ENCODE measurements around the gene IQCE.
"Not testable (repeated sequence)": the region's sequence is repeated elsewhere in the genome, so short reads cannot be mapped to it uniquely, and the experiment has no call there.

IQCE gene

DNA sequence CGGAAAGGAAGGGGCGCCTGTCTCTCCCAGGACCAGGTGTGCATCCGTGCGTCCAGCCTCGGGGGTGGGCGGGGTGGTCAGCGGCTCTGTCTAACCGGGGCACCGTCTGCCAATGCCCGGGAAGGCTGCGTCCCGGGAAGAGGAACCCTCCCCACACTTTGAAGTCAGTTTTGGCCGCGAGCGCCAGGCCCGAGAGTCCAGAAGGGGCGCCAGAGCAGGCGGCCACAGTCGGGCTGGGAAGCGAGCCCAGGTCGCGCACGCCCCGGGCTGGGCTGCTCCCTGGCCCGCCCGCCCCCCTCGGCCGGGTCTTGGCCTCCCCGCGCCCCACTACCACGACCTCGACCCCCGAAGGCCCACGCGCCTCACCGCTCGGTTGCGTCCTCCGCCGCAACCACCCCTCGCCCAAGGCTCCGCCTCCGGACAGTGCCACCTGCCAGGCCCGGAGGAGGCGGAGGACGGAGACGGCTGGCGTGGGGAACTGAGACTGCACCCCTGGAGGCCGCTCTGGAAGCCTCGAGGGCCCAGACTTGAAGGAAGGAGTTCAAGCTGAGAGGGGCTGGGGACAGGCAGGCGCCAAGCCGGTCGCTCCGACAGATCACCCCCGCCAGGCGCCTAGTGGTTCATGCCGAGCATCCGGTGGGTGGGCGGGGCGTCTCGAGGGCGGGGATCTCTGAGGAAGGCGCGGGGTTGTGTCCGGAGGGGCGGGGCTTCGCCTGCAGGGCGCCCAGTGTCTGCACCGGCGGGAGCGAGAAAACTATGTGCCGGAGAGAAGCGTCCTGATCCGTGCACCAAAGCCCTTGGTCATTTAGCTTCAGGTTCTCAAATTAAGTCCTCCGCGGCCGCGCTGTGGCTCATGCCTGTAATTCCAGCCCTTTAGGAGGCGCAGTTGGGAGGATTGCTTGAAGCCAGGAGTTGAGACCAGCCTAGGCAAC, 3.4 kb upstream of the IQCE start, which contains the start of gene BRAT1:
BRAT1 (minus strand) TSS at position 404 of the 932 bp plus-strand sequence. CDS start 1,093 bp downstream, outside the sequence.
- peak; percentile 98 for DNase-seq

DNA sequence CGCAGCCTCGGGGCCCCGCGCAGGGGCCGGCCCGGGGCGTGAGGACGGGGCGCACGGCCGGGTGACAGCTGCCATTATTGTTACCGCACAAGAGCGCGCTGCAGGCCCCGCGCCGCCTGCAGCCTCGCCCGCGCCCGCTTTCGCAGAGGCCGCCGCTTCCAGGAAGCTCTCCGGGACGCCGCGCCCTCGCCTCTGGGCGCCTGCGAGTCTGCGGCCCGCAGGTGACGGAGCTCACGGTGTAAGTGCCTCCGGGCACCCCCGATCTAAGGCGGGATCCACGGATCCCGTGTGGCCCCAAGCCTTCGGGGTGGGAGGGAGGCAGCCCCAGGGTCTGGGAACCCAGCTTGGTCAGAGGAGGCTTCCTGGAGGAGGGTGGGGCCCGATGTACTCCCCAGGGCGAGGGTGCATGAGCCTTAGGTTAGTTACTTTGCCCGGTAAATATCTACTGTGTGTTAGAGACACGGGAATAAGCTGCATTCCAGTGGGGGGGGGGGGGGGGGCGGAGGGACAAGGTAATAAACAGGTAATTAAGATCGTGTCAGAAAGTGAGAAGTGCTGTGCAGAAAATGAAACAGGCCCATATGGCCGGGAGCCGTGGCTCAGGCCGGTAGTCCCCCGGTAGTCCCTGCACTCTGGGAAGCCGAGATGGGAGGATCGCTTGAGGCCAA, 638 bp downstream of the IQCE start:
- peak; percentile 65 for DNase-seq

DNA sequence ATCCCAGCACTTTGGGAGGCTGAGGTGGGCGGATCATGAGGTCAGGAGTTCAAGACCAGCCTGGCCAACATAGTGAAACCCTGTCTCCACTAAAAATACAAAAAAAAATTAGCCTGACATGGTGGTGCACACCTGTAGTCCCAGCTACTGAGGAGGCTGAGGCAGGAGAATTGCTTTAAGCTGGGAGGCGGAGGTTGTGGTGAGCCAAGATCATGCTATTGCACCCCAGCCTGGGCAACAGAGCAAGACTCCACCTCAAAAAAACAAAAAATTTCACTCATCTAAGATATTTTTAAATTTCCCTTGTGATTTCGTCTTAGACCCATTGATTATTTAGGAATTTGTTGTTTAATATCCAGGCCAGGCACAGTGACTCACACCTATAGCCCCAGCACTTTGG, 5.2 kb downstream of the IQCE start:
- DNase-seq = not testable (repeated sequence)

DNA sequence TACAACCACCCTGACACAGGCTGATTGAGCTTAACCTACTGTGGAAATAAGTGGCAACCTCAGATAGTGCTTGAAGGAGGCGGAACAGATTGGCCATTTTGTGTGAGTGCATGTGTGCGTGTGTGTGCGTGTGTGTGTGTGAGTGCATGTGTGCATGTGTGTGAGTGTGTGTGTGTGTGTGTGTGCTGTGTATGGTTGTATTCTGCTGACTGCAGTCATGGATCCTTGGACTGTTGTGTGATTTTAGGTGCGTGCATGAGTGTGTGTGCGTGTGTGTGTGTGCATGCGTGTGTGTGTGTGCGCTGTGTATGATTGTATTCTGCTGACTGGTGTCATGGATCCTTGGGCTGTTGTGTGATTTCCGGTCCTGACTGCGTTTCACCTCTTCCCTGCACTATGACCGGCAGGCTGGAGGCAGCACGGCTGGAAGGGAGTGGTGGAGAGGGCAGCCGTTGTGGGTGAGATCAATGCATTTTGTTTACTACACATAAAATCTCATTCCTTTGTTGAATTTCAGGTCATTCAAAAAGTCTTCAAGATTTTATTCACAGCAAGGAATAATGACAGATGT, 6.3 kb downstream of the IQCE start:
- no peak for DNase-seq

DNA sequence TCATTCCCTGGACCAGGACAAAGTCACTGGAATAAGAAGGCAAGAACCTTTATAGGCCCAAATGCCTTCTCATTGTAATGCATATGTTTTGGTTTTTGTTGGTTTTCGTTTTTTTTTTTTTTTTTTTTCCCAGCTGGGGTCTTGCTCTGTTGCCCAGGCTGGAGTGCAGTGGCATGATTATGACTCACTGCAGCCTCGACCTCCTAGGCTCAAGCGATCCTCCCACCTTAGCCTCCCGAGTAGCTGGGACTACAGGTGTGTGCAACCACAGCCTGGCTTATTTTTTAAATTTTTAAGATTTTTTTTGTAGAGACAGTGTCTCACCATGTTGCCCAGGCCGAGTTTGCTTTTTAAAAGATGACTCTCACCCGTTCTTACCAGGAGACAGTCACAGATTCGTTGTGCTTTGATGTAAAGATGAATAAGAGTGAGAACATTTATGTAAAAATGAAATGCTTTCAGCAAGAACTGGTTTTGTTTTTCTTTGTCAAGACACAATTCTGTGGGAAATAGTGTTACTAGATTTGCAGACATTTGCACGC, 7.6 kb downstream of the IQCE start:
- no peak for DNase-seq

DNA sequence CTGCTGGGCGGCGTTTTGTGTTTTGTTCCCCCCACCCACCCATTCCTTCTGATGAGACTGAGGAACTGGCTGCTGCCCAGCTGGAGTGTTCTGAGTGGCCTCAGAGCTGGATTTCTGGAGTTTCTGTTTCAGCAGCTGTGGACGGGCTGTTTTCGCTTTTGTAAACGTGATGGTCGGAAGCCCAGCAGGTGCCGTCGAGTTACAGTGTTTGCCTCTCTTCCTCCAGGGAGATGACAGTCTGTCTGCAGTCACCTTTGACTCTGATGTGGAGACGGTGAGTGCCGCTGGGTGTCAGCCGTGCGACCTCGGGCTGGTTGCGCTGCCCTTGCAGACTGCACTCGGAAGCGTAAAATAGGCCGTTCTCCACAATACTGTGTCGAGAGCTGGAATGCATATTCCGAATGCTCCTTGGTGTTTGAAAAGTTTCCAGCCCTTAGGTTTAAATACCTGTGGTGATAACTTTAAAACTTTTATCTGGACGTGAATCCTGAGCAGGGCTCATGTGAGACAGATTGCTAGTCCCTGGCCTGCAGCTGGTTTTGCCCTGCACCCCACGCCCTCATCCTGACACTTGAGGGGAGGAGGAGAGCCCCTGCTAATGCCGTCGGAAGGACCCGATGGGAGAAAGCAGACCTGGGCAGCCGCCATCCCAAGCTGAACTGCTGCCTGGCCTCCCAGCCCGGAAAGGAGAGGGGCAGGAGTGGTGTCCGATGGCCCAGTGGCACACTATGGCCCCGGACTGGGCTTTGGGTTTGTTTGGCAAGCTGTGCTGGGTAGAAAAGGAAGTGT, 8.3 kb downstream of the IQCE start:
- peak; percentile 93 for DNase-seq

DNA sequence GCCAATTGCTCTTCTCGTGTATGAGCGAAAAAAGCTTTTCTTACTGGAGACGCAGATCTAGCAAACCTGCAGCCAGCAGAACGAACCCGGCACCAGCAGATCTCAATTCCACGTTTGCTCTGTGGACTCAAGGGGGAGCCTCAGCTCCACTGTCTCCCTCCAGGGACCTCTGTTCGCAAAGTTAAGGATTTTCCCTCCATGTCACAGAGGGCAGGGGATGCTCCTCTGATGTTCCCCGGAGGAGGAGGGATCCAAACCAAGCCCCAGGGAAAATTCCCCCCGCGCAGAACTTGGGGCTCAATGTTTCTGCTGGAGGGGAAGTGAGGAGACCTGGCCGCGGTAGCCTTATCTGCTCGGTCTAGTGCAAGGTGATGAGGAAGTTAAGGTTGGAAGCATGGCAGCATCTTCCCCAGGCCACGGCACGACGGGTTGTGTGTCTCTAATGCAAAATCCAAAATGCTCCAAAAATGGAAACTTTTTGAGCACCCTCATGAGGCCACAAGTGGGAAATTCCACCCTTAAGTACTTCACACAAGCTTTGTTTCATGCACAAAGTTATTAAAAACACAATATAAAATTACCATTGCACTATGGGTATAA, 9.0 kb downstream of the IQCE start:
- DNase-seq = peak; percentile 45

DNA sequence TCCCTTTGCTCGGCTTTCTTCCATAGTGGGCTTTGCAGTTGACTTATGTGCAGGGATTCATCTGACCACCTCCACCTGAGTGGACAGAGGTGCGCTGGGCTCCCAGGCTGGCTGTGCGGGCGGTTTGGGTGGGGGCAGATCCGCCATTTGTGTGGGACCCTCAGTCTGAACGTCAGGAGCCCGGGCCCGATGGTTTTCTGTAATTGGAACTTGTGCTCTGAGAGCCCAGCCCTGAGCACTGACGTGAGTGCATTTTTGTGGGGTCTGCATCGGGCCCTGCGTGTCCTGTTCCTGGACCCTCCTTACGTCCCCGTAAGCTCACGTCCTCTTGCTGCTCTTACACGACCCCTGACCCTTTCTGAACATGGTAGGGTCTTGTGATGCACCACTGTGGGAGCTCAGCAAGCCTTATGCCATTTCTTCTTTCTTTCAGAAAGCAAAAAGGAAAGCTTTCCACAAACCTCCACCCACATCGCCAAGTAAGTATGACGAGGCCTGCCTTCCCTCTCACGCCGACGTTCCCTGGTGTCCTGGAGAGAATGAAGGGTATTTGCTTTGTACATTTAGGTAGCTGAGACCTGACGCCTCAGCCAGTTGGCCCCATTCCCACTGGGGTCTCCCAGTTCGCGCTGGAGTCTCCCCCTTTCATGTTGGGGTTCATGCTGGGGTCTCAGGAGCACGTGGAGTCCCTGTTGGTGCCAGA, 9.9 kb downstream of the IQCE start:
- no peak for DNase-seq

DNA sequence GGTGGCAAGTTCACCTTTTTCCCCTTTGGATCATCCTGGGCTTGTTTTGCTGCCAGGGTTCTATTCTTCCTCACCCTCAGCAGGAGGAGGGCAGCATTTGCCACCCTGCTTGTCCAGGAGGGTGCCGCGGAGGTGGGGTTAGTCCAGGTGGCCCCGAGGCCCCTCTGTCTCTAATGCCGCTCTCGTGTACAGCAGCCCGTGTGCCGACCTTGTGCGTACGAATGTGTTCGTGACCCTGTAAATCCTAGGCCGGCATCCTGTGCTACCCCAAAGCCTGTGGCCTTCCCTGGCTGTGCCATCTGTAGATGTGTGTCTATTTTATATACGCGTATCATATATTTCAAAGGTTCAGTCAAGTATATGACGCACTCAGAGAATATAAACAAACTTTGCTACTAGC, 10.6 kb downstream of the IQCE start:
- DNase-seq = no peak

DNA sequence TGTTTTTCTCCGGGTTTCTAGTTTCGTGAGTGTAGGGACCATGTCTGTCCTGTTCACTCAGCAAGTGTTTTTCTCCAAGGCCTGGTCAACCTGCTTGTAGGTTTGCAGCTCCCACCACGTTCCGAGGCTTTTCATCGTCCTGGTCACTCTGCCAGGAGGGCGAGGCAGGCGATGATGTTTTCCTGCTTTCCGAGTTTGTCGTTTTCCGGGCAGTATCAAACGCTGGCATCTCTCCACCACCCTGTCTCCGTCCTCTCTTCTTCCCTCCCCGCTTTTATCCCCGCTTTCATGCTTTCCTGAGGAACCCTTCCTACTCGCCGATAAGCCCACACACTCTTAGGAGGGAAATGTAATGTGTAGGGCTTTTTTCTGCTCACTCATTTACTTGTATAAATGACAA, 11.2 kb downstream of the IQCE start:
- no peak for DNase-seq

DNA sequence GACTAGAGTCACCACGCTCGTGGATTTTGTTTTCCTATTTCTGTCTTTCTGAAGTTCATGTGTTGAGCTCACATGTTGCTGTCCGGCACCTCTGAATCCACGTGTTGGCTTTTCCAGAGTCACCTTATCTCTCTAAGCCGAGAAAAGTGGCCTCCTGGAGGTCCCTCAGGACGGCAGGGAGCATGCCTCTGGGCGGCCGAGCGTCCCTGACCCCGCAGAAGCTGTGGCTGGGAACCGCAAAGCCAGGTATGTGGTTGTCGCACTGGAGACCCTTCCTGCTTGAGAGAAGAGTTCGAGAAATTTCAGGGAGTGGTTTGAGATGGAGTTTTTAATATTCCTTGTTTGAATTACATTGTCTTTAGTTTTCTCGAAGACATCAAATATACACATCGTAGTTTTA, 12.6 kb downstream of the IQCE start:
- no peak for DNase-seq

DNA sequence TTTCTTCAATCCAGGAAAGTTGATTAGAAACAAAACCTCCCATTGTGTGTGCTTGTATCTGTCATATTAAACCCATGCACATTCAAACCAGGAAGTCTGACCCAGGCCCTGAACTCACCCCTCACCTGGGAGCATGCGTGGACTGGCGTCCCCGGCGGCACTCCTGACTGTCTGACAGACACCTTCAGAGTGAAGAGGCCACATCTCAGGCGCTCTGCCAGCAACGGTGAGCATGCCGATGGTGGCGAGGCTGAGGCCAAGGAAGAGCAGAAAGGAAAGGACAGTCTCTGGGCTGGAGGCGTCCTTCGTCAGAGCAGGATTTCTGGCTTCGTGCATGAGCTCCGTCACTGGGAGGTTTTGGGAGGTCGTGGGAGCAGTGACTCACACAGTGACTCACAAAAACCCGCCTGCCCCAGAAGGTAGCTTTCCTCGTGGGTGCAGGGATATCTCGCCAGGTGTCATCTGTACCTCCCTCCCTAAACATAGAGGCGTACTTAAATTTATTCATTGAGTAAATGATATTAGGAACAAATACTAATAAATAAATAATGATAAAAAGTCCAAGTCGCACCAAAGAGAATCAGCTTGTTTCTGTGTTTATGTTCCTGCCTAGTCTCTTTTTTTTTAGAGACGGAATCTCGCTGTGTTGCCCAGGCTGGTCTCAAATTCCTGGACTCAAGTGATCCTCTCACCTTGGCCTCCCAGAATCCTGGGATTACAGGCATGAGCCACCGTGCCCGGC, 13.5 kb downstream of the IQCE start:
- DNase-seq = no peak

DNA sequence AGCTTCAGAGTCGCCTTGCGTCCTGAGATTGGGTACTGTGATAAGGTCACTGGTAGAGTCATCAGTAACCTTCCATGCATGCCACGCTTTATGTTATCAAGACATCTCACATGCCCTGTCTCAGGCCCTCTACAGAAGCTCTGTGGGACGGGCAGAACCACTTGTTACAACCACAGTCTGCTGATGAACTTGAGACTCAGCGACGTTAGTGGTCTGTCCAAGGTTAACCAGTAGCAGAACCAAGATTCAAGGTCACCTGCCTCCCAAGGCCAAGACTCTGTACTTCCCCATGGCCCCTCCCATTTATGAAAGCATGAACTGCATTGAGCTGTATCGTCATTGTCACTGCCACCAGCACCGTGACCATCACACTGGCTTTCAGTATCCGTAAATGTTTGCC, 15.0 kb downstream of the IQCE start:
- no peak for DNase-seq

DNA sequence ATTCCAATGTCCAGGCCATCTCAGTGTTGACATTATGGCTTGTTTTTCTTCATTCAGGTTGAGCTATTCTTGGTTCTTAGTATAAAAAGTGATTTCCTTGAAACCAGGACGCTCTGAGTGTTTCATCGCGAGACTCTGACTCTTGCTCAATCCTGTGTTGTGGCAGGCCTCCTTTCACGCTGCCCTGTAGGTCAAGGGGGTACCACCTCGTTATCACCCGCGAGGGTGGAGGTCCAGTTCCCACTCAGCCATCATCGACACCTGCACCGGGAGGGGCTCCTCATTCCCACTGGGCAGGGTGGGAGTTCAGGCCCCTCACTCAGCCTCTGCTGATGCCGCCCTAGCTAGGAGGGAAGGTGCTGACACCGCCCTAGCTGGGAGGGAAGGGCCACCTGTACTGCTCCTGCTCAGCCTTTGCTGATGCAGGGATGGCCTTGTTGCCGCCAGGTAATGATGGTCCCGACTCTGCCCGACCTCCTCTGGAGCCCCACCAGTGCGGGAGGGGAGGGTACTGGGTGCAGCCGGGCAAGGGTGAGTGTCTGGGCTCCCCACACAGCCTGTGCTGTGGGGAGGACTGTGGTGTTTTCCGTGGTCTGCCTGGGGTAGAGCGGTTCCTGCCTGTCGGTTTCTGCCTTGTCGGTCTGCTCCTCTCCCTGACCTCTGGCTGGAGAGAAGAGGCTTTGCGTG, 16.4 kb downstream of the IQCE start:
- no peak for DNase-seq

DNA sequence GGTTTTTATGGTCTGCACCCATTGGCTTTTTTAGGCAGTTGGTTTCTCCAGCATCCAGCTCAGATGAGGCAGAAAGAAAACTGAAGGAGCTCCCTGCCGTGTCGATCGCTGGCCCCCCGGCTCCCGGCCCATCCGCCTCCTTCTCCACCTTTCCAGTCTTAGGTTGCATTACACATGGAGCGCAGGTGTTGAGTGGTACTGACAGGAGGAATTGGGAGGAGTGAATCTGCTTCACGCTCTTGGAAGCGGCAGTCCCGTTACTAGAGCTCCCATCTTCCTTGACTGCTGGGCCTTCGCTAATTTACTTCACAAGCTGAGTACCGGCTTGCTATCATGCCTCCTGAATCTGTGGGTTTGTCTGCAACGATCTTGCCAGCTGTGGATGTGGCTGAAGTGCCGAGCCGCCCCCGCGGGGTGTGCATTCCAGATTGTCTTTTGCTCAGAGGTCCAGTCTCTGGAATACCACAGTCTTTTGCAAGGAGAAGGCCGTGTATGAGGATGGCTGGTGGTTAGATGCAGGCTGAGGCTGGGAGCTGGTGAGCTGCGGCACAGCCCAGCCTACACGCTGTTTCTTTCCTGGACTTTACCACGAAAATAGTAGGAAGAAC, 17.1 kb downstream of the IQCE start:
- DNase-seq = no peak

DNA sequence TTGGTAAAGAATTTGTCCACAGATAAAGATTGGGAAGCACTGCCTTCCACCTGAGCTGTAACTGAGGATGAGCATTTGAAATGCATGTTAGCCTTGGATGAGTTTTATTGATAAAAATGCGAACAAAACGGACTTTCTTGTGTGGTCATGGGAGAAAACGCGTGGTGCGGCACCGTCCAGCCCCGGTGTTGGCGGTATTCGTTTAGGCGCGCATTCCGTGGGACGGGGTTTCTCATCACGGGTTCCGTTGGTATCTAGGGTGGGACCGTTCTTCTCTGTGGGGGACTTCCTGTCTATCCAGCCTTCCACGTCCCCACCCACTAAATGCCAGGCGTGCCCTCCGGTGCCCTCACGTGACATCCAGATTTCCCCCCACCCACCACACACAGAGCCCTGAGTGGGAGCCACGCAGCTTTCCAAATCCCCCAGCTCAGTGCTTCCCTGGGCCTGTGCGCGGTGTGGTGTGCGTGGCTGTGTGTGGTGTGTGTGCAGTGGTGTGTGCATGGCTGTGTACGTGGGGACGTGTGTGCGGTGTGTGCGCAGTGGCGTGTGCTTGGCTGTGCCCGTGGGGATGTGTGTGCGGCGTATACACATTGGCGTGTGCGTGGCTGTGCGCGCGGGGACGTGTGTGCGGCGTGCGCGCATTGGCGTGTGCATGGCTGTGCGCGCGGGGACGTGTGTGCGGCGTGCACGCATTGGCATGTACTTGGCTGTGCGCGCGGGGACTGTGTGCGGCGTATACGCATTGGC, 18.1 kb downstream of the IQCE start:
- no peak for DNase-seq

DNA sequence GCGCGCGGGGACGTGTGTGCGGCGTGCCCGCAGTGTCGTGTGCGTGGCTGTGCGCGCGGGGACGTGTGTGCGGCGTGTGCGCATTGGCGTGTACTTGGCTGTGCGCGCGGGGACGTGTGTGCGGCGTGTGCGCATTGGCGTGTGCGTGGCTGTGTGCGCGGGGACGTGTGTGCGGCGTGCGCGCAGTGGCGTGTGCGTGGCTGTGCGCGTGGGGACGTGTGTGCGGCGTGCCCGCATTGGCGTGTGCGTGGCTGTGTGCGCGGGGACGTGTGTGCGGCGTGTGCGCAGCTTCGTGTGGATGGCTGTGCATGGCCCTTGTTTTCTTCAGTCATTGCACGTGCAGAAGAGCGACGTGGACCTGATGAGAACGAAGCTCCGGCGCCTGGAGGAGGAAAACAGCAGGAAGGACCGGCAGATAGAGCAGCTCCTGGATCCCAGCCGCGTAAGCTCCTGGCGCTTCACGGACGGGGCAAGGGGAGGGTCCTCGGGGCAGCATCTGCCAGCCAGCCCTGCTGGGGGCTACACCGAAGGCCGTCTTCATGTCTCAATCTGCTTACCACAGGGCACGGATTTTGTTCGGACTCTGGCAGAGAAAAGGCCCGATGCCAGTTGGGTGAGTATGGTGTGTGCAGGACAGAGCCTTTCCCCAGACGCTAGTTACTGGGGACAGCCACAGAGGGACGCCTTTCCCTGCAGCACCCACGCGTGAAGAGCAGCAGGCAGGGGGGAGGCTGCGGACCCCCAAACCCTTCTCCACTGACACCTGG, 19.3 kb downstream of the IQCE start:
- DNase-seq = no peak

DNA sequence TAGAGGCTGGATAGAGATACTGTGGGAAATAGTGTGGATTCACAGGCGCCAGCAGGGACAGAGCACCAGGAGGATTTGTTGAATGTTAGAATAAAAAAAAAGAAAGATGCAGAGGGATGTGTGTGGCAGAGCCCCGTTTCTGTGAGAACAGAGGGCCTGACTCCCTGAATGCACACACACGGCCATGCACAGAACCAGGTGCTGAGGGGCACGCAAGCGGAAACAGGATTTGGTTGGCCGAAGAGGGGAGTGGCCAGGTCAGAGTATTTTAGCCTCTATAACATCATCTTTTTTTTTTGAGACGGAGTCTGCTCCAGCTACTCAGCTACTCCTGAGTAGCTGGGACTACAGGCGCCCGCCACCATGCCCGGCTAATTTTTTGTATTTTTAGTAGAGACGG, 21.9 kb downstream of the IQCE start:
- DNase-seq = no peak
